Fibroblast of lung (primary cell): ENCODE results near the gene BBX.

ENCODE experiments used
- EZH2 ChIP-seq: IDR thresholded peaks from 2 replicates; pipeline ENCODE4 v1.5.1; 2012; ENCODE audit warnings: low read length, control low read depth, mild to moderate bottlenecking; ENCODE audit errors: missing control alignments
- TF ChIP-seq, protein P1 (sequence below), 2 donors: IDR thresholded peaks in 1 of 2; conservative IDR thresholded peaks in 1 of 2; 1 replicate in 1 of 2; 2 replicates in 1 of 2; pipeline ENCODE4 v1.5.1; 2011 to 2012; ENCODE audit warnings: low read length in 2 of 2, control low read depth in 1 of 2, inconsistent platforms in 1 of 2, low read depth in 1 of 2, mild to moderate bottlenecking in 1 of 2

DNA sequence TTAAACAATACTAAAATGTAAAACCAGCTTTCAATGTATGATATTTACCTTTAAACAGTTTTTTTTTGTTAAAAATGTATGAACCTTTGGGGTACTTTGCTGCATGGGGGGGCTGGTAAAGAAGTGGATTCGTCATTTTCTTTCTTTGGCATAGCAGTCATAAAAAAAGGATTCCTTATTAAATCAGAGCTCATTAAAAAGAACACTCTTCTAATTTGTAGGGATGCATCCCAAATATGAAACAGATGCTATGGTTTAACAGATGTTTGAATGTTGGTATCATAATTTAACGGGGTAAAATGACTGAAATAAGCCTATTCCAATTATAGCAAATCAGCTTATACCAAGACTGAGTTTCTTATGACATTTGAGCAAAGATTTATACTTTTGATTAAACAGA is 234.4 kb downstream of the BBX start:
- TF ChIP-seq, protein P1, sequence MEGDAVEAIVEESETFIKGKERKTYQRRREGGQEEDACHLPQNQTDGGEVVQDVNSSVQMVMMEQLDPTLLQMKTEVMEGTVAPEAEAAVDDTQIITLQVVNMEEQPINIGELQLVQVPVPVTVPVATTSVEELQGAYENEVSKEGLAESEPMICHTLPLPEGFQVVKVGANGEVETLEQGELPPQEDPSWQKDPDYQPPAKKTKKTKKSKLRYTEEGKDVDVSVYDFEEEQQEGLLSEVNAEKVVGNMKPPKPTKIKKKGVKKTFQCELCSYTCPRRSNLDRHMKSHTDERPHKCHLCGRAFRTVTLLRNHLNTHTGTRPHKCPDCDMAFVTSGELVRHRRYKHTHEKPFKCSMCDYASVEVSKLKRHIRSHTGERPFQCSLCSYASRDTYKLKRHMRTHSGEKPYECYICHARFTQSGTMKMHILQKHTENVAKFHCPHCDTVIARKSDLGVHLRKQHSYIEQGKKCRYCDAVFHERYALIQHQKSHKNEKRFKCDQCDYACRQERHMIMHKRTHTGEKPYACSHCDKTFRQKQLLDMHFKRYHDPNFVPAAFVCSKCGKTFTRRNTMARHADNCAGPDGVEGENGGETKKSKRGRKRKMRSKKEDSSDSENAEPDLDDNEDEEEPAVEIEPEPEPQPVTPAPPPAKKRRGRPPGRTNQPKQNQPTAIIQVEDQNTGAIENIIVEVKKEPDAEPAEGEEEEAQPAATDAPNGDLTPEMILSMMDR (conservative IDR thresholded peaks at IDR 0.05 in 1 of 2, IDR thresholded peaks at IDR 0.05 in 1 of 2; ENCODE audit: low read depth in 1 of 2, low read length in 2 of 2) = no peak
- no peak for TF ChIP-seq EZH2
